SK-N-SH (cell line): ENCODE data around the gene GALNT1. TPM values are rescaled to one million over a fixed set of nuclear protein-coding genes. Genes with fewer than 3 reads are reported as not detected.

Experiments used
- CTCF ChIA-PET: fragments of 300-600, 350-600 bp; formaldehyde crosslinking; extraction: SDS; loops from one replicate; lab custom pipeline; 2021; lab: Yijun Ruan, JAX
- POLR2A ChIA-PET: fragments of 350-600 bp; sonication (Branson Sonifier 250); formaldehyde crosslinking; extraction: SDS; loops from one replicate; lab custom pipeline; 2020; ENCODE audit warnings: antibody characterized with exemption, inconsistent platforms; lab: Yijun Ruan, JAX
- DNase-seq: peaks from one replicate; pipeline ENCODE4 v3.0.0; 2012
- H2AFZ ChIP-seq: fragments of 200-600 bp; sonication (generic); 2 replicates; pipeline ENCODE4 v1.8.1; 2016; ENCODE audit warnings: antibody characterized with exemption, mild to moderate bottlenecking, low read depth
- H3F3A ChIP-seq: fragments of 200-600 bp; sonication (generic); replicated peaks from 2 replicates; pipeline ENCODE3; 2016; ENCODE audit warnings: antibody characterized with exemption, mild to moderate bottlenecking; ENCODE audit not compliant: insufficient read depth
- H3K27ac ChIP-seq, 2 experiments: fragments of 200-500 bp in 1 of 2; fragments of 200-600 bp in 1 of 2; sonication (Bioruptor generic) in 1 of 2; sonication (generic), shearing (Covaris generic) in 1 of 2; 2 replicates each; pipeline versions ENCODE4 v1.5.1 to v1.6.1; 2014 to 2016; ENCODE audit warnings: low read depth in 2 of 2, inconsistent platforms in 1 of 2, low read length in 1 of 2, mild to moderate bottlenecking in 1 of 2, mixed read lengths in 1 of 2
- H3K27me3 ChIP-seq: fragments of 200-600 bp; sonication (generic), shearing (Covaris generic); 2 replicates; pipeline ENCODE4 v1.6.1; 2016; ENCODE audit warnings: mixed run types; ENCODE audit not compliant: insufficient read depth
- H3K36me3 ChIP-seq, 2 experiments: fragments of 200-500 bp in 1 of 2; fragments of 200-600 bp in 1 of 2; sonication (Bioruptor generic) in 1 of 2; sonication (generic) in 1 of 2; replicated peaks in 1 of 2; 2 replicates each; pipeline versions ENCODE3 to v1.5.1; 2014 to 2016; ENCODE audit warnings: low read length in 1 of 2, mild to moderate bottlenecking in 1 of 2; ENCODE audit not compliant: insufficient read depth in 2 of 2, control insufficient read depth in 1 of 2
- H3K4me1 ChIP-seq, 2 experiments: fragments of 200-500 bp in 1 of 2; fragments of 200-600 bp in 1 of 2; sonication (Bioruptor generic) in 1 of 2; sonication (generic), shearing (Covaris generic) in 1 of 2; 2 replicates each; pipeline versions ENCODE4 v1.5.1 to v1.6.1; 2014 to 2016; ENCODE audit warnings: low read depth in 1 of 2, low read length in 1 of 2, mixed run types in 1 of 2; ENCODE audit not compliant: insufficient read depth in 2 of 2, control insufficient read depth in 1 of 2
- H3K4me2 ChIP-seq: fragments of 200-600 bp; sonication (generic), shearing (Covaris generic); 2 replicates; pipeline ENCODE4 v1.6.1; 2017; ENCODE audit warnings: mixed run types
- H3K4me3 ChIP-seq, 2 experiments: fragments of 200-500 bp in 1 of 2; fragments of 200-600 bp in 1 of 2; sonication (Bioruptor generic) in 1 of 2; sonication (generic), shearing (Covaris generic) in 1 of 2; 2 replicates each; pipeline versions ENCODE4 v1.5.1 to v1.8.1; 2014 to 2016; ENCODE audit warnings: low read depth in 2 of 2, inconsistent platforms in 1 of 2, low read length in 1 of 2, mild to moderate bottlenecking in 1 of 2, mixed read lengths in 1 of 2, moderate library complexity in 1 of 2
- H3K79me2 ChIP-seq: fragments of 200-600 bp; sonication (generic); 2 replicates; pipeline ENCODE4 v1.8.1; 2017; ENCODE audit warnings: mild to moderate bottlenecking; ENCODE audit not compliant: insufficient read depth
- H3K9ac ChIP-seq: fragments of 200-600 bp; sonication (generic); 2 replicates; pipeline ENCODE4 v1.6.1; 2017; ENCODE audit warnings: mixed run types
- H3K9me2 ChIP-seq: fragments of 200-600 bp; sonication (generic); 2 replicates; pipeline ENCODE4 v1.6.1; 2017; ENCODE audit warnings: mixed run types
- H3K9me3 ChIP-seq: fragments of 200-600 bp; sonication (generic); 2 replicates; pipeline ENCODE4 v1.6.1; 2017; ENCODE audit warnings: mixed run types, mild to moderate bottlenecking, moderate library complexity
- H4K20me1 ChIP-seq: fragments of 200-600 bp; sonication (generic); 2 replicates; pipeline ENCODE4 v1.6.1; 2017; ENCODE audit warnings: mild to moderate bottlenecking, mixed run types; ENCODE audit not compliant: insufficient read depth
- CTCF ChIP-seq: fragments of 200-600 bp; sonication (generic); IDR thresholded peaks from 2 replicates; pipeline ENCODE4 v1.6.1; 2017; ENCODE audit warnings: antibody characterized with exemption, mild to moderate bottlenecking, moderate library complexity
- ELF1 ChIP-seq: IDR thresholded peaks from 2 replicates; pipeline ENCODE4 v1.4.0; 2012
- EZH2phosphoT487 ChIP-seq: fragments of 200-600 bp; sonication (generic); IDR thresholded peaks from 2 replicates; pipeline ENCODE4 v1.6.1; 2017; ENCODE audit warnings: low read depth, mixed run types, mild to moderate bottlenecking, antibody characterized with exemption, moderate library complexity, borderline replicate concordance
- FOSL2 ChIP-seq: IDR thresholded peaks from 2 replicates; pipeline ENCODE4 v1.4.0; 2012; ENCODE audit warnings: low read depth, mild to moderate bottlenecking, moderate library complexity, borderline replicate concordance
- GATA2 ChIP-seq: sonication (generic); formaldehyde crosslinking; IDR thresholded peaks from 2 replicates; pipeline ENCODE4 v1.5.0; 2020; ENCODE audit warnings: mild to moderate bottlenecking, missing genetic modification reagents
- IRF3 ChIP-seq: fragments of 150-350 bp; IDR thresholded peaks from 2 replicates; pipeline ENCODE4 v1.6.1; 2016; ENCODE audit warnings: mild to moderate bottlenecking, low read depth, low read length
- JUND ChIP-seq: IDR thresholded peaks from 2 replicates; pipeline ENCODE4 v1.4.0; 2012
- MAX ChIP-seq: IDR thresholded peaks from 2 replicates; pipeline ENCODE4 v1.4.0; 2012; ENCODE audit warnings: low read depth
- RAD21 ChIP-seq: IDR thresholded peaks from 2 replicates; pipeline ENCODE4 v1.6.1; 2012; ENCODE audit warnings: mild to moderate bottlenecking, low read length
- RXRA ChIP-seq: IDR thresholded peaks from 2 replicates; pipeline ENCODE4 v1.4.0; 2012; ENCODE audit warnings: low read depth, mild to moderate bottlenecking, borderline replicate concordance
- SIN3A ChIP-seq: IDR thresholded peaks from 2 replicates; pipeline ENCODE4 v1.6.1; 2012; ENCODE audit warnings: low read depth, mild to moderate bottlenecking, low read length, moderate library complexity, borderline replicate concordance
- TEAD4 ChIP-seq: IDR thresholded peaks from 2 replicates; pipeline ENCODE4 v1.4.0; 2012; ENCODE audit warnings: mild to moderate bottlenecking, borderline replicate concordance; ENCODE audit not compliant: insufficient read depth
- USF2 ChIP-seq: fragments of 150-350 bp; IDR thresholded peaks from 2 replicates; pipeline ENCODE4 v1.6.1; 2017; ENCODE audit warnings: antibody characterized with exemption, low read length, low read depth, borderline replicate concordance
- ZBTB33 ChIP-seq: IDR thresholded peaks from 2 replicates; pipeline ENCODE4 v1.4.0; 2012; ENCODE audit warnings: low read depth, borderline replicate concordance
- polyA plus RNA-seq, 3 experiments: library from polyadenylated mRNA; depleted of rRNA; stranded (reverse); fragments of >200 nt; gene quantifications; 2 replicates each; pipeline ENCODE4 v1.2.3, GENCODE V29; 2012

GALNT1 gene
- polyA plus RNA-seq, 1 of the 3 experiments (the other 2 are of a cell fraction): 15.7 TPM

GRCh38 chr18:35603008-35603407, 21.5 kb downstream of the GALNT1 start:
- Histone ChIP-seq H3K27ac (no peak overlapping the region), H3F3A (no peaks in the 10 kb centered on the region), H3K4me1 (no peaks in the 10 kb centered on the region), H3K79me2 (peaks cover 93% of the 10 kb centered on the region), H3K9ac (no peak overlapping the region), H3K4me3 (no peak overlapping the region), H3K27me3 (no peaks in the 10 kb centered on the region), H3K9me2 (0 out of 2 replicates have a peak, but pooled peaks cover 3% of the 10 kb centered on the region), H3K36me3 (peaks cover 0 to 6% of the 10 kb centered on the region in 2 experiments), H4K20me1 (peaks cover 20% of the 10 kb centered on the region; the same call in 1 of the 2 replicates), H2AFZ (no peak overlapping the region), H3K4me2 (no peak overlapping the region), H3K9me3 (peaks cover 4% of the 10 kb centered on the region; the same call in 1 of the 2 replicates)
- no peak for TF ChIP-seq RAD21
- no peak for TF ChIP-seq USF2
- TF ChIP-seq GATA2 (CRISPR knock-in tag): no peak
- no peak for TF ChIP-seq TEAD4
- no peak for TF ChIP-seq EZH2phosphoT487
- no peak for TF ChIP-seq FOSL2
- no peak for TF ChIP-seq MAX
- TF ChIP-seq IRF3: no peak
- no peak for TF ChIP-seq ZBTB33
- TF ChIP-seq RXRA: no peak
- no peak for TF ChIP-seq CTCF
- TF ChIP-seq JUND: no peak
- TF ChIP-seq ELF1: no peak
- TF ChIP-seq SIN3A: no peak
- ChIA-PET CTCF (no interaction called here), POLR2A (no interaction called here)
- DNase-seq: no peak
